Measurements from ENCODE around the gene SCD5. TPM values are rescaled to one million over a fixed set of nuclear protein-coding genes. Genes with fewer than 3 reads are reported as not detected.
A peak's percentile ranks its signal among the peaks of the same experiment; 100 is the strongest.

SCD5 gene
- total and polyA plus RNA-seq, 2 of the 4 experiments (the other 2 are of a cell fraction), result 12.4 to 13.5 TPM

DNA sequence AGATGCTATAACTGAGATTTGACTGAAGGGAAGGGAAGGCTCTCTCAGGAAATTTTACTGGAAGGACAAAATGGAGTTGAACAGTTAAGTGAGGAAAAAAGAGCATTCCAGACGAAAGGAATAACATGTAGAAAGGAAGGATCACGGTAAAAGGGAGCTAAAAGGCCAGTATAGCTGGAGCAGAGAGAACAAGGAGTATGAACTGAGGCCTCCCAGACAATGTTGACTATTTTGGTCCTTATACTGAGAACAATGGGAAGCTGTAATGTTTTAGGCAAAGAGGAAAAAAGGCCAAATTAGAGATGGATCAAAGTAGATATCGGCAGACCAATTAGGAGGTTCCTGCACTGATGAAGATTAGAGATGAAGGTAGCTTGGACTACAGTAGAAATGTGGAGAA, 26.8 kb upstream of the SCD5 start:
- H3K36me3 ChIP-seq (ENCODE audit: control insufficient read depth, insufficient read depth, low read length), result peaks cover 65% of the 10 kb centered on the region
- no peak overlapping the region for H2AFZ ChIP-seq (replicated peaks; ENCODE audit: low read length, poor library complexity)
- H4K91ac ChIP-seq (ENCODE audit: insufficient read depth, low read depth, low read length), result no peak overlapping the region
- H4K5ac ChIP-seq (ENCODE audit: low read depth, low read length), result no peak overlapping the region
- no peak for DNase-seq
- H2AK9ac ChIP-seq (replicated peaks; ENCODE audit: low read depth, low read length, poor library complexity), result no peak overlapping the region
- H3K9me3 ChIP-seq (ENCODE audit: control insufficient read depth, insufficient read depth, low read length), result no peaks in the 10 kb centered on the region
- no peak overlapping the region for H3K56ac ChIP-seq (ENCODE audit: extremely low read depth, insufficient read depth, low read length)
- H3K23ac ChIP-seq (ENCODE audit: low read depth, low read length), result no peak overlapping the region
- peaks cover 12% of the 10 kb centered on the region; the same call in 1 of the 2 replicates for H4K20me1 ChIP-seq (ENCODE audit: insufficient read depth, low read length)
- dilution Hi-C loops (cut with HindIII; ENCODE audit: low sequenced_read_pairs, unreplicated experiment), result no loop called here
- H3K18ac ChIP-seq (ENCODE audit: low read depth, low read length), result no peak overlapping the region
- H2AK5ac ChIP-seq (ENCODE audit: low read depth, low read length), result no peak overlapping the region
- no peaks in the 10 kb centered on the region for H3K27me3 ChIP-seq (ENCODE audit: control insufficient read depth, insufficient read depth, low read length)
- peak overlapping the region; percentile 14 for H2BK5ac ChIP-seq (ENCODE audit: low read depth, low read length, poor library complexity, severe bottlenecking)
- no peak overlapping the region for H3K4ac ChIP-seq (ENCODE audit: low read depth, low read length)
- no peak overlapping the region for H3K14ac ChIP-seq (replicated peaks; ENCODE audit: low read depth, low read length)
- CTCF ChIA-PET, result interaction anchor here (0.6 kb wide), 1 partner anchor 250 kb away, joined by 3 read pairs; no protein-coding TSS in a partner anchor
- H3K4me1 ChIP-seq (ENCODE audit: control insufficient read depth, insufficient read depth, low read length), result peaks cover 7% of the 10 kb centered on the region
- H3K79me1 ChIP-seq (ENCODE audit: low read depth in 1 of 2, low read length in 2 of 2), result peaks cover 21 to 38% of the 10 kb centered on the region in 2 experiments
- no peak overlapping the region for H3K27ac ChIP-seq (ENCODE audit: insufficient read depth, low read length)
- no peak overlapping the region for H3K4me2 ChIP-seq (ENCODE audit: low read depth, low read length)
- no peak overlapping the region for H3K9ac ChIP-seq (ENCODE audit: low read depth, low read length)
- no TSS peak for BruUV-seq (replicated peaks)
- intact Hi-C loops (cut with micrococcal nuclease), result no loop called here
- POLR2A ChIA-PET (ENCODE audit: unreplicated experiment), result no interaction called here
- H3K9me1 ChIP-seq (ENCODE audit: insufficient read depth, low read length), result no peaks in the 10 kb centered on the region
- no peak overlapping the region for H2BK15ac ChIP-seq (ENCODE audit: low read depth, low read length)
- no peak overlapping the region for H2BK20ac ChIP-seq (ENCODE audit: low read depth, low read length)
- in situ Hi-C loops (cut with MboI; ENCODE audit: low sequenced_read_pairs), result loop anchor here (10.0 kb wide), 1 partner anchor 361 kb away; no protein-coding TSS in a partner anchor
- TF ChIP-seq, protein P1, sequence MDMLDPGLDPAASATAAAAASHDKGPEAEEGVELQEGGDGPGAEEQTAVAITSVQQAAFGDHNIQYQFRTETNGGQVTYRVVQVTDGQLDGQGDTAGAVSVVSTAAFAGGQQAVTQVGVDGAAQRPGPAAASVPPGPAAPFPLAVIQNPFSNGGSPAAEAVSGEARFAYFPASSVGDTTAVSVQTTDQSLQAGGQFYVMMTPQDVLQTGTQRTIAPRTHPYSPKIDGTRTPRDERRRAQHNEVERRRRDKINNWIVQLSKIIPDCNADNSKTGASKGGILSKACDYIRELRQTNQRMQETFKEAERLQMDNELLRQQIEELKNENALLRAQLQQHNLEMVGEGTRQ (IDR thresholded peaks at IDR 0.05; ENCODE audit: low read depth, low read length), result no peak
- TF ChIP-seq RAD21 (IDR thresholded peaks at IDR 0.05; ENCODE audit: low read length) (no peak), MAFK (IDR thresholded peaks at IDR 0.05; ENCODE audit: low read depth, low read length) (no peak), NFE2L2 (IDR thresholded peaks at IDR 0.05; ENCODE audit: low read depth, low read length) (no peak), RCOR1 (IDR thresholded peaks at IDR 0.05; ENCODE audit: insufficient replicate concordance, low read length) (no peak), SMC3 (IDR thresholded peaks at IDR 0.05; ENCODE audit: low read depth, low read length) (no peak), CHD1 (IDR thresholded peaks at IDR 0.05; ENCODE audit: low read depth, low read length) (no peak), CEBPB (IDR thresholded peaks at IDR 0.05; ENCODE audit: low read depth, low read length) (no peak), MAZ (IDR thresholded peaks at IDR 0.05; ENCODE audit: borderline replicate concordance, low read depth, low read length) (no peak), POLR2A (IDR thresholded peaks at IDR 0.05; ENCODE audit: low read depth, low read length) (no peak), BHLHE40 (IDR thresholded peaks at IDR 0.05; ENCODE audit: low read depth, low read length) (no peak)
- TF ChIP-seq, protein P2, sequence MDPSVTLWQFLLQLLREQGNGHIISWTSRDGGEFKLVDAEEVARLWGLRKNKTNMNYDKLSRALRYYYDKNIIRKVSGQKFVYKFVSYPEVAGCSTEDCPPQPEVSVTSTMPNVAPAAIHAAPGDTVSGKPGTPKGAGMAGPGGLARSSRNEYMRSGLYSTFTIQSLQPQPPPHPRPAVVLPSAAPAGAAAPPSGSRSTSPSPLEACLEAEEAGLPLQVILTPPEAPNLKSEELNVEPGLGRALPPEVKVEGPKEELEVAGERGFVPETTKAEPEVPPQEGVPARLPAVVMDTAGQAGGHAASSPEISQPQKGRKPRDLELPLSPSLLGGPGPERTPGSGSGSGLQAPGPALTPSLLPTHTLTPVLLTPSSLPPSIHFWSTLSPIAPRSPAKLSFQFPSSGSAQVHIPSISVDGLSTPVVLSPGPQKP (IDR thresholded peaks at IDR 0.05; ENCODE audit: borderline replicate concordance, low read depth, low read length), result no peak
- no peak overlapping the region for H2BK120ac ChIP-seq (ENCODE audit: low read depth, low read length)
- 85% methylated on average over 3 of the region's 3 CpGs; no CpG with 5 or more reads in 1 of the 2 experiments for WGBS, 2 experiments (ENCODE audit: extremely low coverage in 2 of 2, insufficient read length in 1 of 2)
- no peak for ATAC-seq (ENCODE audit: low read depth)
- H3K4me3 ChIP-seq (ENCODE audit: insufficient read depth, low read depth, low read length), result no peak overlapping the region
- H4K8ac ChIP-seq (ENCODE audit: low read depth in 2 of 2, low read length in 2 of 2), result no peak overlapping the region

Measured in IMR-90 (cell line).